ENCODE results near the gene PEPD.

DNA sequence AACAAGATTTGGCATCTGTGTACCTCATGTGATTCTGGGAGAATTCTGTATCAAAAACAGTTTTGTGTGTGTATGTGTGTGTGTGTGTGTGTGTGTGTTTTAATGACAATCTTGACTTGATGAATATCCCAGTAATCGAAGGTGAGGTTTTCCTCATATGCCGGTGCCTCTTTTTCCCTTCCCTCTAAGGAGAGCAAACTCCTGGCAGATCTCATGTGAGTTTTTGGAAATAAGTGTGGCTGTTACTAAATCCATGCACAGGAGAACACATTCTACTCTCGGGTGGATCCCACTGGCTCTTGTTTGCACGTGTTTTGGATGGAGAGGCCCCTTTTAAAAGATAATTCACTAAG, 177.0 kb downstream of the PEPD start:
- TF ChIP-seq CTCF (IDR thresholded peaks at IDR 0.05 in 4 of 5, conservative IDR thresholded peaks at IDR 0.05 in 1 of 5) (no peak), POLR2A (IDR thresholded peaks at IDR 0.05) (no peak)
